ENCODE results near the gene TBX18.

The TBX18 gene

GRCh38 chr6:84764332-84765049, at the start of gene TBX18:
Gene TBX18, minus strand, starts transcription at chr6:84764598. Its CDS starts 417 bp downstream, at chr6:84764181.
- DNase-seq (ENCODE audit: low read depth): peak; percentile 97

- DNase-seq (ENCODE audit: low read depth): no peak
These were observed 47.0 kb upstream of the TBX18 start for GRCh38 chr6:84811351-84811750.

- DNase-seq (ENCODE audit: low read depth): no peak
These were observed 45.1 kb upstream of the TBX18 start for GRCh38 chr6:84809455-84809854.

GRCh38 chr6:84808491-84809061, 44.2 kb upstream of the TBX18 start:
- DNase-seq (ENCODE audit: low read depth): no peak

GRCh38 chr6:84805145-84805544, 40.7 kb upstream of the TBX18 start:
- no peak for DNase-seq (ENCODE audit: low read depth)

GRCh38 chr6:84804720-84805119, 40.3 kb upstream of the TBX18 start:
- peak; percentile 71 for DNase-seq (ENCODE audit: low read depth)

DNA sequence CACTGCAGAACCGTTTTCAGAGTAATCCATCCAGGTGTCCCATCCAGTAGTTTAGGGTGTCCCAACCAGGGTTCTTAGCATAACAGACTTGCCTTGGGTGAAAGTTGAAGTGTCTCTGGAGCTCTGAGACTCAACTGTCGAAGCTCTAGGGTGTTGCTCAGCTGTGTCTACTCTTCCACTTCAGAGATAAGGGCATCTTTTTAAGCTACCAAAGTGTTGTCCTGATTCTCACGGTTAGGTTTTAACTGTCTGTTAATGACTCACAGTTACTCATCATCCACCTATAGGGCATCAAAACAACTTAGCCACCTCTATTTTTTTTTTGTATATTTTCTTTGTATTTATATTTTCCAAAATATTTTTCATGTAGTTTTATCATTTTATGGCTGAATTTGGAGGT, 36.9 kb upstream of the TBX18 start:
- peak; percentile 11 for DNase-seq (ENCODE audit: low read depth)

DNA sequence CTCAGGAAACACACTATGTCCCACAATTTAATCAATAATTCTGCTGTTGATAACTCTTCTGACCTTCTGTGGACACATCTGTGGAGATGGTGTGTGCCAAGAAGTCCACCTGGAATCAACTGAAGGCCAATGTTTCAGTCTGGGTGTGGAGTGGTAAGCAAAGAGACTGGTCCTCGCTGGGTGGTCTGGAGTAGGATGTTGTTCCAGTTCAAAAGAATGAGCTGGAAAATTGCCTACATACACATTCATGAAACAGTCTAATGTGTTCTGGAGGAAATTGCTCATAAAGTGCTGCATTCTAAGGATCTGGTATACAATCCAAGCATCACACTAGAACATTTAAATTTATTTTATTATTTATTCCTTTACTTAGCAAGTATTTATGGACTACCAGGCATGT, 33.9 kb upstream of the TBX18 start:
- DNase-seq (ENCODE audit: low read depth): no peak

DNA sequence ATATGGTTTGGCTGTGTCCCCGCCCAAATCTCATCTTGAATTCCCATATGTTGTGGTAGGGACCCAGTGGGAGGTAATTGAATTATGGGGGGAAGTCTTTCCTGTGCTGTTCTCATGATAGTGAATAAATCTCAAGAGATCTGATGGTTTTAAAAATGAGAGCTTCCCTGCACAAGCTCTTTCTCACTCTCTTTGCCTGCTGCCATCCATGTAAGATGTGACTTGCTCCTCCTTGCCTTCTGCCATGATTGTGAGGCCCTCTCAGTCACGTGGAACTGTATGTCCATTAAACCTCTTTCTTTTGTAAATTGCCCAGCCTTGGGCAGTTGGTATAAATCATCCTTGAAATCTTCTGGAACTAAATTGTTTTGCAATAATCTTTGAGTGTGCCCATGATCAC, 31.9 kb upstream of the TBX18 start:
- DNase-seq (ENCODE audit: low read depth): no peak

- no peak for DNase-seq (ENCODE audit: low read depth)
These were observed 27.5 kb upstream of the TBX18 start for GRCh38 chr6:84791927-84792326.

- DNase-seq (ENCODE audit: low read depth): peak; percentile 15
These were observed 26.8 kb upstream of the TBX18 start for GRCh38 chr6:84791233-84791632.

DNA sequence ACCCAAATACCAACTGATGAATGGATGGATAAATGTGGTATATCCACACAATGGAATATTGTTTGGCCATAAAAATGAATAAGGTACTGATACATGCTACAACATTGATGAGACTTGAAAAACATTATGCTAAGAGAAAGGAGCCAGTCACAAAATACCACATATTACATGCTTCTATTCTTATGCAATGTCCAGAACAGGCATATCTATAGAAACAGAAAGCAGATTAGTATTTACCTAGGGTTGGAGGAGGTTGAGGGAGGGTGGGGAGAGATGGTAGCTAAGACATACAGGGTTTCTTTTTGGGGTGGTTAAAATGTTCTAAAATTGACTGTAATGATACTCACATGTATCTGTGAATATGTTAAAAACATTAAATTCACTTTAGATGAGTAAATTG, 24.8 kb upstream of the TBX18 start:
- DNase-seq (ENCODE audit: low read depth): no peak

- DNase-seq (ENCODE audit: low read depth): no peak
These were observed 24.3 kb upstream of the TBX18 start for GRCh38 chr6:84788689-84789088.

- no peak for DNase-seq (ENCODE audit: low read depth)
These were observed 21.3 kb upstream of the TBX18 start for GRCh38 chr6:84785671-84786070.

DNA sequence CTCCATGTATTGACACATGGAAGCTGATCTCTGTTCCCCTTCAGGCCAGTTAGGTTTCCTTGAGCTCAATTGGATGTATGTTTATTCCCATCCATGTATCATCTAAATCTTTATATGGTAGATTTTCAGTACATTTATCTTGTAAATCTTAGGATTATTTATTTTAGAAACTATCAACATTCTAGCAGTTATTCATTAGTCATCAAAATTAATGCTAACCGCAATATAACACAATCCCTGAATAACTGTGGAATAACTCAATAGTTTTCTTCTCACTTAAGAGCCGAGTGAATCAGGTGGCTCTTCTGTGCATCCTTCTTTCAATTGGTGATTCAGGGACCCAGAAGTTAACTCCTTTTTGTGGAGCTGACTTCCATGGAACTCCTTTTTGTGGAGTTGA, 15.5 kb upstream of the TBX18 start:
- no peak for DNase-seq (ENCODE audit: low read depth)

- DNase-seq (ENCODE audit: low read depth): no peak
These were observed 15.0 kb upstream of the TBX18 start for GRCh38 chr6:84779380-84779779.

- no peak for DNase-seq (ENCODE audit: low read depth)
These were observed 13.5 kb upstream of the TBX18 start for GRCh38 chr6:84777888-84778287.

GRCh38 chr6:84776392-84776791, 12.0 kb upstream of the TBX18 start:
- DNase-seq (ENCODE audit: low read depth): no peak

DNA sequence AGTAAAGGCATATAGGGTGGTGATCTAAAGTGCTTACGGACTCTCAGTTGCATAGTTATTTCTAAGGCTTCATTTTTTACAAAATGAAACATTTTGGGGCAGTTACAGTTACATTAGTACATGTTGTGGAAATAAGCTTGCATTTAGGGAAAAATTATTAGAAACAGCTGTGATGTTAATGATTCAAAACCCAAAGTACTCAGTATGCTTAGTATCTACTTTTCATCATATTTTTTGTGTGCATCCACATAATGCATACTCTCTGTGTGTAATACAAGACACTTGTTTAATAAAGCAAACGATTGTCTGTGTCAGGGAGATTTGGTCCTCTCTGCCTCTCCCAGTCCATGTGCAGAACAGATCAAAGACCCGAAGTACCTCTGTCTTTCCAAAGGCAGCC, 11.4 kb upstream of the TBX18 start:
- DNase-seq (ENCODE audit: low read depth): no peak

DNA sequence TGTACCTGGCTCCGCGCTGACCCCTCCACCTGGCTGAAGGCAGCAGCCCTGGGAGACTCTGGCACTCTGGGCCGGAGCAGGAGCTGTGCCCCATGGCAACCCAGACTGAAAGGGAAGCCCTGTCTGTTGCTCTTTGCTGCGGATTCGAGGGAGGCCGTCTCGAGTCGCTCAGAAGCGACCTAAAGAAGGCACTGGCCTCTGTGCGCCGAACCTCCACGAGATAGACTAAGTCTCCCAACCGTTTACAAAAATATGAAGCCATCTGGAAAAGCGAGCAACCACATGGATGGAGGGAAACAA, 10.5 kb upstream of the TBX18 start:
- no peak for DNase-seq (ENCODE audit: low read depth)

DNA sequence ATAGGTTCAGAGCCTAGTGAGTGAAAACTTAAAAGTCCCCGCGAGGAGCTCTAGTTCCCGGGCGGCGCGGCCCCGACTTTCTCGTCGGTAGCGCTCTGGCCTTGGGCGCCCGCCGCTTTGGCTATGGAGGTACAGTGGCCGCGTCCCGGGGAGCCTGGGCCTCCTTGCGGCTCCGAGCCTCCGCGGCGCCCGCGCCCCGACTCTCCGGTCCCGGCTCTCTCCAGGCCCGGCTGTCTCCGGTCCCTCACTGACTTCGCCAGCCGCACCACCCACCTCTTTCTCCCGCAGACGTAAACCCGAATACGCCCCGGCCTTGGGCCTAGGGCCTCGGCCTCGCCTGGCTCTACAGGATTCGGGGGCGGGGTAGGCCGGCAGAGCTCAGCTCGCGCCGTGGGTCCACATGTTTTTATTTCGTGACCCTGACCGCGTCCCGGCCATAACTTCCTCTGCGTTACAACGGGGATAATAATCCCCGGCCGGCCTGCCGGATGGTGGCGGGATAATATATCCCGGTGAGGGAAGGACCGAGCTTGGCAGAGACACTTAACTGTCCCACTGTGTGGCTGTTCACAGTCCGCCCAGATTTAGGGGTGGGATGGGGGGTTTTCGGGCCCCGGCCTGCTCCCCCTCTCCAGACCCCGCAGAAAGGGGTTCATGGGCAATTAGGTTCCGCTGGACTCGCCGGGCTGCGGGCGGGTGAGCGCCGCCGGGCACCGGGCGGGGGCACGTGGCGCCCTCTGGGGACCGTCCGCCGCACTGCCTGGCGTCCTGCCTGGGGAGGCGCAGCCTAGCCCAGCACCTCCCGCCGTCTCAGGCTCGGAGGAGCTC, 10.0 kb upstream of the TBX18 start:
- DNase-seq (ENCODE audit: low read depth): peak; percentile 24

- DNase-seq (ENCODE audit: low read depth): no peak
These were observed 9.2 kb upstream of the TBX18 start for GRCh38 chr6:84773431-84774156.

- DNase-seq (ENCODE audit: low read depth): no peak
These were observed 8.7 kb upstream of the TBX18 start for GRCh38 chr6:84773133-84773430.

Data from amniotic epithelial cell (primary cell).